Keratinocyte (primary cell): ENCODE data around the gene SLX4IP. TPM values are rescaled to one million over a fixed set of nuclear protein-coding genes. Genes with fewer than 3 reads are reported as not detected.

Experiments used
- DNase-seq: peaks from one replicate; pipeline ENCODE4 v3.0.0-alpha.2; 2011; ENCODE audit warnings: low read depth, missing footprints, low spot score
- FAIRE-seq: peaks from 2 replicates; lab custom pipeline; 2011; peaks lifted over from hg19 to GRCh38; lab: Jason Lieb, UNC
- H2AFZ ChIP-seq: 2 replicates; pipeline ENCODE4 v1.6.0; 2012; ENCODE audit warnings: low read length, control low read depth, inconsistent platforms; ENCODE audit not compliant: control insufficient read depth
- H3K27ac ChIP-seq: 2 replicates; pipeline ENCODE4 v1.5.1; 2011; ENCODE audit warnings: low read length; ENCODE audit not compliant: control insufficient read depth, insufficient read depth
- H3K27me3 ChIP-seq: 3 replicates; pipeline ENCODE4 v1.6.0; 2011; ENCODE audit warnings: low read length; ENCODE audit not compliant: control insufficient read depth, insufficient read depth; ENCODE audit errors: extremely low read depth
- H3K36me3 ChIP-seq, 2 experiments: 2 replicates in 1 of 2; 3 replicates in 1 of 2; pipeline ENCODE4 v1.5.1; 2011; ENCODE audit warnings: low read length in 2 of 2, mild to moderate bottlenecking in 1 of 2; ENCODE audit not compliant: control insufficient read depth in 2 of 2, insufficient read depth in 2 of 2; ENCODE audit errors: extremely low read depth in 1 of 2
- H3K4me1 ChIP-seq: 3 replicates; pipeline ENCODE4 v1.5.1; 2011; ENCODE audit warnings: low read length; ENCODE audit not compliant: control insufficient read depth, insufficient read depth; ENCODE audit errors: extremely low read depth
- H3K4me2 ChIP-seq: 3 replicates; pipeline ENCODE4 v1.6.0; 2011; ENCODE audit warnings: low read depth, low read length; ENCODE audit not compliant: control insufficient read depth, insufficient read depth; ENCODE audit errors: extremely low read depth
- H3K4me3 ChIP-seq, 3 experiments: fragments of 200-600 bp in 1 of 3; sonication (generic) in 1 of 3; 2 replicates in 2 of 3; 3 replicates in 1 of 3; pipeline ENCODE4 v1.5.1; 2011 to 2016; ENCODE audit warnings: low read length in 3 of 3, mild to moderate bottlenecking in 3 of 3, control low read depth in 2 of 3, inconsistent platforms in 1 of 3, low read depth in 1 of 3, mixed read lengths in 1 of 3, mixed run types in 1 of 3, moderate library complexity in 1 of 3; ENCODE audit not compliant: control insufficient read depth in 2 of 3, insufficient read depth in 2 of 3; ENCODE audit errors: extremely low read depth in 1 of 3
- H3K79me2 ChIP-seq: 2 replicates; pipeline ENCODE4 v1.6.0; 2012; ENCODE audit warnings: low read length; ENCODE audit not compliant: control insufficient read depth, insufficient read depth
- H3K9ac ChIP-seq: 3 replicates; pipeline ENCODE4 v1.6.0; 2011; ENCODE audit warnings: low read length; ENCODE audit not compliant: control insufficient read depth, insufficient read depth; ENCODE audit errors: extremely low read depth
- H3K9me1 ChIP-seq: 3 replicates; pipeline ENCODE4 v1.6.0; 2011; ENCODE audit warnings: low read length; ENCODE audit not compliant: control insufficient read depth, insufficient read depth; ENCODE audit errors: extremely low read depth
- H3K9me3 ChIP-seq: 2 replicates; pipeline ENCODE4 v1.5.1; 2012; ENCODE audit warnings: low read depth, low read length; ENCODE audit not compliant: control insufficient read depth
- H4K20me1 ChIP-seq: 3 replicates; pipeline ENCODE4 v1.6.0; 2011; ENCODE audit warnings: low read length; ENCODE audit not compliant: control insufficient read depth, insufficient read depth; ENCODE audit errors: extremely low read depth
- CTCF ChIP-seq, 3 experiments: IDR thresholded peaks in 1 of 3; conservative IDR thresholded peaks in 1 of 3; optimal IDR thresholded peaks in 1 of 3; 2 replicates in 2 of 3; 3 replicates in 1 of 3; pipeline versions ENCODE3 to v1.5.1; 2011; ENCODE audit warnings: low read length in 3 of 3, mild to moderate bottlenecking in 3 of 3, moderate library complexity in 2 of 3, control low read depth in 1 of 3, inconsistent platforms in 1 of 3; ENCODE audit not compliant: insufficient read depth in 2 of 3; ENCODE audit errors: extremely low read depth in 1 of 3
- EZH2 ChIP-seq: IDR thresholded peaks from one replicate; pipeline ENCODE4 v1.6.1; 2012; ENCODE audit warnings: inconsistent platforms, mild to moderate bottlenecking, low read length, moderate library complexity
- dilution Hi-C: fragments of 300-500 bp; cut with MboI; formaldehyde crosslinking; loops from one replicate; pipeline ENCODE4 v1.7.0; 2020; ENCODE audit warnings: low sequenced_read_pairs; ENCODE audit not compliant: extremely low pct_ligation_motif_present
- polyA plus RNA-seq, 5 experiments: library from polyadenylated mRNA; depleted of rRNA in 3 of 5; stranded (reverse) in 3 of 5; stranded (forward) in 1 of 5; unstranded in 1 of 5; fragments of >200 nt; gene quantifications; 1 replicate in 1 of 5; 2 replicates in 3 of 5; 3 replicates in 1 of 5; pipeline versions ENCODE4 v1.2.1 to v1.2.3, GENCODE V29; 2011 to 2012; ENCODE audit warnings: missing spikeins in 2 of 5, low read depth in 1 of 5, low replicate concordance in 1 of 5

SLX4IP gene
- polyA plus RNA-seq, 1 donor (not counting 4 experiments of a cell fraction or from before 2014, with no cell fraction given), result 3.0 TPM

- FAIRE-seq (peak; percentile 72), DNase-seq (no peak)
- dilution Hi-C loops, result no loop called here
- H3K79me2 ChIP-seq, result peaks cover 90% of the 10 kb centered on the region
- peak overlapping the region; percentile 33 for H3K27ac ChIP-seq
- no peak overlapping the region for H3K9ac ChIP-seq
- no peak overlapping the region for H3K4me2 ChIP-seq
- H3K36me3 ChIP-seq, result peaks cover 59 to 91% of the 10 kb centered on the region in 2 experiments
- H3K4me3 ChIP-seq, result no peak overlapping the region
- no peak for TF ChIP-seq CTCF (optimal IDR thresholded peaks at IDR 0.05 in 1 of 3, IDR thresholded peaks at IDR 0.05 in 1 of 3, conservative IDR thresholded peaks at IDR 0.05 in 1 of 3; ENCODE audit: extremely low read depth in 1 of 3, insufficient read depth in 2 of 3, low read length in 3 of 3)
- TF ChIP-seq EZH2, result no peak
- no peaks in the 10 kb centered on the region for H3K27me3 ChIP-seq
- peaks cover 44% of the 10 kb centered on the region for H3K4me1 ChIP-seq
- peaks cover 2% of the 10 kb centered on the region for H3K9me1 ChIP-seq
- peaks cover 48% of the 10 kb centered on the region for H4K20me1 ChIP-seq
- H2AFZ ChIP-seq, result no peak overlapping the region
- H3K9me3 ChIP-seq, result no peaks in the 10 kb centered on the region
These were observed 216.3 kb downstream of the SLX4IP start for GRCh38 chr20:10651227-10651990.

- no peak overlapping the region for H3K4me2 ChIP-seq
- peak overlapping the region; percentile 75 for H3K27ac ChIP-seq
- DNase-seq (no peak), FAIRE-seq (no peak)
- dilution Hi-C loops, result no loop called here
- H2AFZ ChIP-seq, result no peak overlapping the region
- peaks cover 57 to 90% of the 10 kb centered on the region in 2 experiments for H3K36me3 ChIP-seq
- peaks cover 48% of the 10 kb centered on the region for H4K20me1 ChIP-seq
- peaks cover 4% of the 10 kb centered on the region for H3K9me1 ChIP-seq
- no peaks in the 10 kb centered on the region for H3K9me3 ChIP-seq
- no peak overlapping the region for H3K9ac ChIP-seq
- H3K79me2 ChIP-seq, result peaks cover 91% of the 10 kb centered on the region
- no peak overlapping the region for H3K4me3 ChIP-seq
- no peak for TF ChIP-seq CTCF (optimal IDR thresholded peaks at IDR 0.05 in 1 of 3, IDR thresholded peaks at IDR 0.05 in 1 of 3, conservative IDR thresholded peaks at IDR 0.05 in 1 of 3; ENCODE audit: extremely low read depth in 1 of 3, insufficient read depth in 2 of 3, low read length in 3 of 3)
- no peak for TF ChIP-seq EZH2
- no peaks in the 10 kb centered on the region for H3K27me3 ChIP-seq
- peaks cover 52% of the 10 kb centered on the region for H3K4me1 ChIP-seq
These were observed 217.1 kb downstream of the SLX4IP start for GRCh38 chr20:10652185-10652584.
